ENCODE results near the gene CGAS. TPM values are rescaled to one million over a fixed set of nuclear protein-coding genes. Genes with fewer than 3 reads are reported as not detected.
"Not testable (repeated sequence)": the region's sequence is repeated elsewhere in the genome, so short reads cannot be mapped to it uniquely, and the experiment has no call there.

The CGAS gene
- total RNA-seq, 4 donors from 2014 or later = 3.4 to 5.5 (median 4.4) TPM

DNA sequence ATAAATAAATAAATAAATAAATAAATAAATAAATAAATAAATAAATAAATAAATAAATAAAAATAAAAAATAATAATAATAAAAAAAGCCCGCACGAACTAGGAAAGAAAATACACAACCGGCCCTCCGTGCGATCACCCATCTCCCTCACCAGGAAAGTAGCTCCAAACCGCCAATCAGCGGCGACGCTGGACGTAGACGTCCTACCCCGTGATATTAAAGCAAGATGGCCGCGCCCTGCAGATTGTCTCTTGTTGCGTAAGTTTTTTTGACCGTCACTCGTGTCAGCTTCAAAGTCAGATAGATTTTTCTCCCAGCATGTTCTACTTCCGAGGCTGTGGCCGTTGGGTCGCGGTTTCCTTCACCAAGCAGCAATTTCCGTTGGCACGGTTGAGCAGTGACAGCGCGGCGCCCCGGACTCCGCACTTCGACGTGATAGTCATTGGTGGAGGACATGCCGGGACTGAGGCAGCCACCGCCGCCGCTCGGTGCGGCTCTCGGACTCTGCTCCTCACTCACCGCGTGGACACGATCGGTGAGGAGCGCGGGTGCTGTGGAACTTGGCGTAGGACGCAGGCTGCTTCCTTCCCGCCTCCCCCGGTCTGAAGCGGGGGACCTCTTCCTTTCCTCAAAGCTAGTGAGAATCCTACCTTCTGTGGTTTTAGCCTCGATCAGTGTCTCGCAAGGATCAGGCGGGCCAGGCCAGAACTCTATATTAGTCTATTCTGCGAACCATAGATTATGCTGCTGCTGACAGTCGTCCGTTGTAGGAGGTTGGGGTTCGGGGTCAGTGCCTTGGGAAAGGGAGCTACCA lies 9.6 kb upstream of the CGAS start, which contains the start of gene MTO1:
TSS of gene MTO1 (plus strand) at position 201 of the 814 bp plus-strand sequence. CDS start at position 319, 118 bp downstream.
- Histone ChIP-seq H3K9me3 (no peaks in the 10 kb centered on the region), H3K27ac (peak within 1 kb of the TSS; percentile 76 to 98 (median 96)), H3K27me3 (no peaks in the 10 kb centered on the region), H3K4me1 (peaks cover 0 to 33% (median 0%) of the 10 kb centered on the region in 3 donors), H3K4me3 (peak within 1 kb of the TSS; percentile 82 to 95), H3K36me3 (peaks cover 0 to 26% of the 10 kb centered on the region in 2 donors)
- no peak for TF ChIP-seq CTCF (IDR thresholded peaks at IDR 0.05)
- peak; percentile 79 for TF ChIP-seq POLR2AphosphoS5 (IDR thresholded peaks at IDR 0.05)
- TF ChIP-seq POLR2A (IDR thresholded peaks at IDR 0.05) = peak in 1 of 2 donors; percentile 42
- no peak for TF ChIP-seq EP300 (IDR thresholded peaks at IDR 0.05)
- peak; percentile 97 for ATAC-seq
- WGBS, 2 donors (ENCODE audit: low coverage in 1 of 2) = 0% methylated on average over 16 to 36 of the region's 55 CpGs

DNA sequence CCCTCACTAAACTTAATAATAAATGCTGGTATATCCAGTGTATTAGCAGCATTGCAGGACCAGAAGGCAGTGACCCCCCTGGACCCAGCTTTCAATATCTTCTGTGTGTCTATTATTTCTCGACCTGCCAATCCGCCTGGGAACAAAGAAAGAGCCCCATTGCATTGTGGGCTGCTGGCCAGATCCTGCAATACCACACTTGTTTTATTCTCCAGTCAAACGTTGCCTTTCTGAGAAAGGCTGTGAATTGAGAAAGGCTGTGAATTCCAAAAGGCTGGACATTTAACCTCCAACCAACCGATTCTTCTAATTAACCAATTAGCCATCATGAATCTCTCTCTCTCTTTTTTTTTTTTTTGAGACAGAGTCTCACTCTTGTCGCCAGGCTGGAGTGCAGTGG lies 8.0 kb upstream of the CGAS start:
- H3K27ac ChIP-seq = no peak overlapping the region

GRCh38 chr6:73459474-73459873 lies 7.4 kb upstream of the CGAS start:
- H3K27ac ChIP-seq, ATAC-seq: not testable (repeated sequence)
- WGBS, 2 donors (ENCODE audit: low coverage in 1 of 2) = 74 to 81% methylated on average over 4 to 7 of the region's 7 CpGs

More for the DNA sequence above, 8.0 kb upstream of the CGAS start:
- no peak for ATAC-seq
- Histone ChIP-seq H3K4me1 (peaks cover 0 to 33% (median 0%) of the 10 kb centered on the region in 3 donors), H3K27me3 (no peaks in the 10 kb centered on the region), H3K4me3 (no peak overlapping the region), H3K36me3 (peaks cover 0 to 9% of the 10 kb centered on the region in 2 donors), H3K9me3 (no peaks in the 10 kb centered on the region)
- WGBS, 2 donors (ENCODE audit: low coverage in 1 of 2) = 46 to 79% methylated on average over 2 to 3 of the region's 5 CpGs
- no peak for TF ChIP-seq CTCF (IDR thresholded peaks at IDR 0.05)
- no peak for TF ChIP-seq EP300 (IDR thresholded peaks at IDR 0.05)
- TF ChIP-seq POLR2A (IDR thresholded peaks at IDR 0.05) = no peak
- no peak for TF ChIP-seq POLR2AphosphoS5 (IDR thresholded peaks at IDR 0.05)

DNA sequence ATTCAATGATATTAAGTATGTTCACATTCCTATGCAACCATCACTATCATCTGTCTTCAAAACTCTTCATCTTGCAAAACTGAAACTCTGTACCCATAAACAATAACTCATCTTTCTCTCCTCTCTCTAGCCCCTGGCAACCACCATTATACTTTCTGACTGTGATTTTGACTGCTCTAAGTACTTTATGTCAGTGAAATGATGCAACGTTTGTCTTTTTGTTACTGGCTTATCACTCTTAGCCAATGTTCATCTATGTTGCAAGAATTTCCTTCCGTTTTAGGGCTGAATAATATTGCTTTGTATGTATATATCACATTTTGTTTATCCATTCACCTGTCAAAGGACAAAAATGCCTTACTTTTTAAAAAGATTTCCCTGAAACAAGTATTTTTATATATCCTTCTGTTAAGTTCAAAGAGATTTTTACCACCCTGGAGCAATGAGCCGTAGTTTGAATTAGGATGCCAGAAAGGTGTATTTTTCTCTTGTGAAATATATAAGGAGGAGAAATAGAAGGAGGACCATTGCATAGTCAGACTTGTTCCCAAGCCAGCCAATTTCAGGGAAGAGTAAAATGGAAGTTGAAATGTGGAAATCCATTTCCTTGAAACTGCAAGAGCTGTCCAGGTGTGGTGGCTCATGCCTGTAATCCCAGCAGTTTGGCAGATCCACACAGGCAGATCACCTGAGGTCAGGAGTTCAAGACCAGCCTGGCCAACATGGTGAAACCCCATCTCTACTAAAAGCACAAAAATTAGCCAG lies 4.0 kb upstream of the CGAS start:
- Histone ChIP-seq H3K4me3 (no peak overlapping the region), H3K27ac (no peak overlapping the region), H3K9me3 (no peaks in the 10 kb centered on the region), H3K36me3 (no peaks in the 10 kb centered on the region), H3K4me1 (peaks cover 0 to 27% (median 0%) of the 10 kb centered on the region in 3 donors), H3K27me3 (peaks cover 6% of the 10 kb centered on the region)
- WGBS, 2 donors (ENCODE audit: low coverage in 1 of 2) = 71 to 73% methylated on average over 3 of the region's 3 CpGs
- TF ChIP-seq POLR2A (IDR thresholded peaks at IDR 0.05) = no peak
- no peak for TF ChIP-seq EP300 (IDR thresholded peaks at IDR 0.05)
- TF ChIP-seq CTCF (IDR thresholded peaks at IDR 0.05) = no peak
- no peak for TF ChIP-seq POLR2AphosphoS5 (IDR thresholded peaks at IDR 0.05)
- ATAC-seq = no peak

More at GRCh38 chr6:73459474-73459873, 7.4 kb upstream of the CGAS start:
- H3K9me3 ChIP-seq, H3K36me3 ChIP-seq, H3K27me3 ChIP-seq, H3K4me3 ChIP-seq: not testable (repeated sequence)
- peaks cover 0 to 33% (median 0%) of the 10 kb centered on the region in 3 donors for H3K4me1 ChIP-seq

Measured in gastroesophageal sphincter (tissue), 4 donors.